NCI-H748 treated with DMSO at 0.1 percent for 48 hours (cell line): ENCODE data around the gene MORN1.

Experiments used
- DNase-seq: peaks from one replicate; lab custom pipeline; 2025; lab: John Stamatoyannopoulos, UW

Gene MORN1

DNA sequence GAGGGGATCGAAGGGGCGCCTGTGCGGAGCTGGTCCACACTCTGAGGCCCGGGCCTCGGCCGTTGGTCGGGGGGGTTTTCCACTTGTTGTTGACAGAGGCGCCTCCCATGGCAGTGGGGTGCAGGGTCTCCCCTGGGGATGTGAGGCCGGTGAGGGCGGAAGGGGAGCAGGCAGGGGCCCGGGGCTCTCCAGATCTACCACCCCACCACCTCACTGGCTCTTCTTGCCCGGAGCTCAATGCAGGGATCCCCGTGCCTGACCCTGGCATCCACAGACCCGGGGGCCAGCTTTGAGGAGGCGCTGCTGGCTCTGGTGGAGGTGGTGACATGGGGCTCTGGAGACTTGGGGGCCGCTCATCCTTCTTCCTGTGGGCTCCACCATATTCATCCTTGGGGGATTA is 28.1 kb upstream of the MORN1 start:
- no peak for DNase-seq

DNA sequence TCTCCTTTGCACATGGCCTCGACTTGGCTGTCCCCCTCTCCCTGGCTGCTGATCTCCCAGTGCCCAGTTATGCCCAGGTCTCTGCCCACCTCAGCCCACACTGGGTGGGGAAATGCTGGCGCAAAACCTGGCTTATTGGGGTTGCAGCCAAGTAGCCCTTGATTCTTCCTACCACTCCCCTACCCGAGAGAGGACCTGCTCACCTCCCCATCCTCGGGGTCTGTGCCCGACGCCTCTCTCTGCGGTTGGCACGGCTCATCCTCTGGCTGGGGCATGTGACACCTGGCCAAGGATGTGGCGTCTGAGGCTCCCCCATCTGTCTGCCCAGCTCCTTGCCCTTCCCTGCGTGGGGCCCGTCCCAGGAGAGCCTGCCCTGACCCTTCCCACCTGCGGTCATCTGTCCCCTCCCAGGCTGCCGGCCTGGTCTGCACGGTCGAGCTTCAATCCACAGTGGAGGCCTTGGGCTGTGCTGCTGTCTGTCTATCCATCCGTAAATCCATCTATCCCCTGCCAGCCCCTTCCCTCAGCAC is 27.5 kb upstream of the MORN1 start:
- DNase-seq: no peak

DNA sequence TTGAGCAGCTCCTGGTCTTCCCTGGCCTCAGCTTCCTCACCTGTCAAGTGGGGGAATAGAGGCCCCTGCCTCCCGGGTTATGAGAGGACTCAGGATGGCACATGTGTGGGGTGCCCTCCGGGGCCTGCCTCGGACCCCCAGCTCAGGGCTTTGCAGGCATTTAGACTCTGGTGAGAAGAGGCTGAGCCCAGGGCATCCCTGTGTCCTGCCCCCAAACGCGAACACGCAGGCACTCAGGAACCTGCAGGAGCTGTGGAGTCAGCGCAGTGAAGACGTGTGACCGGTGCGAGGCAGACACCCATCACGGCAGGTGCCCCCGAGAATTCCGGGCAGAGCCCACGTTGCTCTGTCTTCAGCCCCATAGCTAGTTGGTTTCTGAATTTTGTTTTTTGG is 26.5 kb upstream of the MORN1 start:
- no peak for DNase-seq

DNA sequence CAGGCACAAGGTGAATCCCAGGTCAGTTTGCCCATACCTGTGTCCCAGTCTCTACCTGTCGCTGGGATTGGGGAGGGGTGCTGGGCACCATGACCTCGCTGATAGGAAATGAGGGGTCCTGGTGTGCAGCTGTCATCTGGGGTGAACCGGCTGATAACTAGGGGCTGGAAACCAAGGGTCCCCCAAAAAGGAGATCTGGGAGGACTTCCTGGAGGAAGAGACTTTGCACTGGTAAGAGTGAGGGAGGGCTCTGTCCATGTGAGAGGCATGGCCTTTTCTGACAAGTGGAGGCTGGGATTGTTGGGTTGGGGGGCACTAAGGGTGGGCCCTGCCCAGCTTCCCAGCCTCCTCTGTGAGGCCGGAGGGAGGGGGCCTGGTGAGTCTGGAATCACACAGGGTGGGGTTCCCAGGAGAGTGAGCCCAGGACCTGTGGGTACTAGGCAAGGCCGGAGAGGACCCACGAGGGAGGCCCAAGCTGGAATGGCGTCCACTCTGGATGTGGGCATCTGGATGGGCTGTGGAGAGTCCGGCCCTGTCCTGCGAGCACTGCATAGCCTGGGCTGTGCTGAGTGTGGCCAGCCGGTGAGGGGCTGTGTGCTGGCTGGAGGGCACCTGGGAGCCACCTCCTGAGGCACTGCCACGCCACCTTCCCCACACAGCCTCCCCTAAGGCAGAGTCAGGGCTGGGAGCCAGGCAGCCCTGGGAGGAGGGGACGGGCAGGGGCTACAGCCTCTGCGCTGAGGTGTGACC is 25.9 kb upstream of the MORN1 start:
- DNase-seq: no peak

DNA sequence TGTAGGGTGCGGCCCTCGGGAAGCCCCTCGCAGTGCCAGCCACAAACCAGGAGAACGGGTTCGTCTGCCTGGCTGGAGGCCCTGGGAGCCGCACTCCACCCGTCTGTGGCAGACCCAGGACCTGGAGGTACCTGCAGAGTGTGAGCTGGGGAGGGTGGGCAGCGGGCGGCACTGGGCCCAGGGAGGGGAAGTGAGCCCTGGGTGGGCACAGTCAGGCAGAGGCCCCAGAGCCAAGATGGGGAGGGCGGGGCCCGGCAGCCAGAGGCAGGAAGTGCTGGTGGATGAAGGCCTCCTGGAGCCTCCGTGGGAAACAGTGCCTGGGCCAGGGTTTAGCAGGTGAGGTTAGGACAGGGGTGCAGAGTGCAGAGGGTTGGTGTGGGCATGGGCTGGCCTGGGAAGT is 25.0 kb upstream of the MORN1 start:
- DNase-seq: no peak

DNA sequence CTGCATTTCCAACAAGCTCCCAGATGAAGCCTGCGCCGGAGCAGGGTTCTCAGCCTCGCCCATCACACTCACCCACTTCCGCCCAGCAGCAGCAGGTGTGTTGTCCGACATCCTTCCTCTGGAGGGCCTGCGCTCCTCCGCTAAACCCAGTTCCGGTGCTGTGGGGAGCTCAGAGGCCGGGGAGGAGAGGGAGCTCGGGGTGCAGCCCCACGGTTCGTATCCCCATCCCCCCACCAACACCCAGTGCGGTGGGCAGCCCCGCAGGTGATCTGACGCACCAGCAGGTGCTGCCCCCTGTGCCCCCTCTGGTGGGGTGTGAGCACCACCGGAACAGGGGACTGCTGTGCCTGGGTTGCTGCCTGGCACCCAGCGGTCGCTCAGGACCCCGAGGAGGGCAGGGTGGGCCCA is 24.5 kb upstream of the MORN1 start:
- DNase-seq: no peak

DNA sequence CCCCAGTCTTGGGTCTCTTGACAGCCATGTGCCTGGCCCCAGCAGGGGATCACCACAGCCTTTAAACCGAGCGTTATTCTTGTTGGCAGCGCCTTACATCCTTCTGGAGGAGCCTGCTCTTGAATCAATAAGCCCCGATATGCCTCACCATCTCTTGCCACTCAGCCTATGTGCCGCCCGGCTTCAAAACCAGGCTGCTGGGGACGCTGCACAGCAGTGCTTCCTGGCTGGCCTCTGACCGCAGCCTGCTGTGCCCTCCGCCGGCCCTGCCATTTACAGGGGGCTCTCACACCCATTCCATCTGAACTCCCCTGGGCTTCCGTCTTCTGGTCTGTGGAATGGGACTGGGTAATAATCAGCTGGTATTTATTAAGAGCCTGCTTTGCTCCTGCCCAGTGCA is 24.0 kb upstream of the MORN1 start:
- no peak for DNase-seq

DNA sequence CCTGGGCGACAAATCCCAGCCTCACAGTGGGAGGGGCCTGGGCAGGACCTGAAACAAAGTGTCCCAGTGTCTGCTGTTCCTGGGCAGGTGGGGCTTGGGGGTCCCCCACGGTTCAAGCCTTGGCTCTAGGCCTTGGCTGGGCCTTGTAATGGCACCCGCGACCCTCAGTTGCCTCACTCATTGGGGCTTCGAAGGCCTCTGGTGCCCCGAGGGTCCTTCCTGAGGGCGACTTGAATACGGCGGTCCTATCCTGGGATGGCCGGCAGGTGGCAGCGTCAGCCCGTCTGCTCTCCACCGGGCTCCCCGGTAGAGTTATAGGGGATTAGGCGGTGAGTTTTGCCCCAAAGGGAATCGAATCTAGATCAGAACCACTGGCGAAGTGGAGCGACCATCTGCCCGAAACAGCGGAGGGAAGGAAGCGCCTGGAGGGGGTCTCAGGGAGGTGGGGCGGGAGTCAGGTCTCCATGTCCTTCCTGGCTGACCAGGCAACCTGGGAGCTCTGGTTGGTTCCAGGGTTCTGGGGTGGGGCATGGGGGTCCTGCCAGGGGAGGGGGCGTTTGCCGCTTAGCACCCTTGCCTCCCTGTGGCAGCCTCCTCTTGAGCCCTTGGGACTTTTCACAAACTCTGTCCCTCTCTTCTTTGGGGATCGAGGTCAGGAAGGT is 23.1 kb upstream of the MORN1 start:
- peak; percentile 11 for DNase-seq

DNA sequence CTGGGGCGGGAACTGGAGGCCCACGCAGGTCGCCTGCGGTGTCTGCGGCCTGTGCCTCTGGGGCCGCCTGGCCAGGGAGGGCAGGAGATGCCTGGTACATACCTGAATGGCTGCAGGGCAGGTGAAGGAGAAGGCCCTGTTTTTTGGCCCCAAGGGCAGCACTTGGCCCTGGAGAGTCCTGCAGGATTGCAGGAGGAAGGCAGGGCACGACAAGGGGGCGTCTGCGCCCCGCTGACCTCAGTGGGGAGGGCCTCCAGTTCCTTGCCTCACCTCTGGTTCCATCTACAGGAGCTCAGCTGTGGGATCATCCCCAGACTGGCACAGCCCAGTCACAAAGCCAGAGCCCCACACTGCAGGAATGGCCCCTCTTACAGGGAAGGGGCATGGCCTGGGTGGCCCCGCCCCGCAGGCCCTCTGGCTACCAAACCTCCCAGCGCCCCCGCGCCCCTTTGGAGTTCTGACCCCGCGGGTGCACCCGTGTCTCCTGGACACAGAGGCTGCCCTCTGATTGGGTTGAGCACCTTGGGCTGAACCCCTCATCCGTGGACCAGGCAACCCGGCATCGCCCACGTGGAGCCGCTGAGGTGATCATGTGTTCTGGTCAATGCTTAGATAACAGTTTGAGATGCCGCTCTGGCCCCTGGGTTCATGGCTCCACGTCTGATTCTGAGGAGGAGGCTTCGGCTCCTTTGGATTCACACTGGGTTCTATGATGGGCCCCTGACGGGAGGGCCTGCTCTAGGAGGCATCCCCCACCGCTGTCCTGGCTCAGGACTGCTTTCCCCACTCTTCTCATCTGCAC is 22.3 kb upstream of the MORN1 start:
- DNase-seq: no peak

DNA sequence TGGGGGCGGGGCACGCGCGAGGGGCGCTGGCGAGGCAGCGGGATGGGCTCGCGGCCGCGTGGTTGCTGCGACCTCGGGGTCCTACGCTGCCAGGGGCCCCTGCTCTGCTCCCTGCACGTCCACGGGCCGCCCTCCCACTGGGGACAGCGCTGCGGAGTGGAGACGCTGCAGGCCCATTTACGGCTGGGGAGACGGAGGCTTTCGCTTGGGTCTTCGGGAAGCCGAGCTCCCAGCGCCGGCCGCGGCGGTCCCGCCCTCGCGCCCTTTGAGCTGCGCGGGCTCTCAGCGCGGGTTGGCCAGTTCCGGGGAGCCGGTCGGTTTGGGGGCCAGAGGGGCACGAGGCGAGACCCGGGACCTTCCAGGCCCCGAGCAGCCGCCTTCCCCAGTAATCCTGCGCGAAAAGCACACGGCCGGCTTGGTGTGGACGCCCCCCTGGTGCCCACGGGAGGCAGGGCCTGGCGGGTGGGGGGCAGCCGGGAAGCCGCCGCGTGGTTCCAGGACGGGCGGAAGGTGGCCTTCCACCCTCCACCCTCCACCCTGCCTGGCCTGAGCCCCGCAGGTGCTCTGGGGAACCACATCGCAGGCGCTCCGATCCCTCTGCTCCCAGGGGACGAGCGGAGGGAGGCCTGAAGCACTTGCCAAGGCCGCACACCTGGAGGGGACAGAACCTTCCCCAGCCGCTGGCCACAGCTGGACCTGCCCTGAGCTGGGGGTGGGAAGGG is 21.6 kb upstream of the MORN1 start:
- DNase-seq: no peak

DNA sequence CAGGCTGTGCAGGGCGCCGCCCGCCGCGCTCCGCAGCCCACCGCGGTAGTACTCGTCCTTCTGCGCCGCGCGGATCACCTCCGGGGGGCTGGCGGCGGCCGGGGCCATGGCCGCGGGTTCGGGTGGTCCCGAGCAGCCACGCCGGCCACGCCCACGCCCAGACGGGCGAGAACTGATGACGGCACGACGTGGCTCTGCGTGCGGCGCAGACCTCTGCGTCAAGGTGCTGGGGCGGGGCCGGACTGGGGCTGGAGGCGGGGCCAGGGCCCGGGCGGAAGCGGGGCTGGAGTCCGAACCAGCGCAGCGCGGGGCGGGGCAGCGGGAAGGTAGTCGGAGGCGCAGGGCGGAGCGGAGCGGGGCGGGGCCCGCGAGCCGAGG is 21.0 kb upstream of the MORN1 start, which contains the start of gene PEX10:
Gene PEX10 (minus strand): TSS at position 170 of the 378 bp plus-strand sequence. CDS start 62 bp downstream, at position 108.
- DNase-seq: peak; percentile 71

DNA sequence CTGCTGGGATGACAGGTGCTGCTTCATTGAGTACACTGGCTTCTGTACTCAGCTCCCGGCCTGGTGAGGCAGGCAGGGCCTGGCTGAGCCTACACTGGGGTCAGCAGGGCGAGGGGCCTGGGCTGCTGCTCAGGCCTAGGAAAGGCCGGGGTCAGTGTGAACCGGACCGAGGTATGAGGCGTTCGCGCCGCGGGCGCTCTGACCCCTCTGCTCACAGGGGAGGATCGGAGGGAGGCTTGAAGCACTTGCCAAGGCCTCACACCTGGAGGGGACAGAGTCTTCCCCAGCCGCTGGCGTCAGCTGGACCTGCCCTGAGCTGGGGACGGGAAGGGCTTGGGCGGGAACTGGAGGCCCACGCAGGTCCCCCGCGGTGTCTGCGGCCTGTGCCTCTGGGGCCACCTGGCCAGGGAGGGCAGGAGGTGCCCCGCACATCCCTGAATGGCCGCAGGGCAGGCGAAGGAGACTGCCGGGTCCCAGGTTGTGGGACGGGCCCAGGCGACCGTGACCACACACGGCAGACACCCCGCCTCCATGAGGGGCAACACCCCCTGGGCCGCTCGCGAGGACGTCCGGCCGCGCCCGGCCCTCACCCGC is 20.5 kb upstream of the MORN1 start:
- DNase-seq: no peak

DNA sequence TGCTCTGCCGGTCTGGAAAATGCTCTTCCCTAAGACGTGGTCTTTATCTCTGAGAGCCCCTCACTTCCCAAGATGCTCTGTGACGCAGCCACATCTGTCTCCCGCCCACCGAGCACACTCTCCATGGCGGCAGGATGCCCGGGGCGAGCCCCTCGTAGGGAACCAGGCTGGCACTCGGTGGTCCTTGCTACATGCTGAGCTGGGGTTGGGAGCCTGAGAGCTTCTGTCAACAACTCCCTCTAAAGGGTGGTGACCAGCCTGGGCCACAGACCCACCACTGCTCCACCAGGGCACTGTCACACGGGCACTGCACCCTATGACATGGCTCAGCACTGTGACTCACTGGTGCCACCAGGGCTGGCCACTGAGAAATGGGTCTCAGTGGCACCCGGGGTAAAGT is 18.4 kb upstream of the MORN1 start:
- no peak for DNase-seq

DNA sequence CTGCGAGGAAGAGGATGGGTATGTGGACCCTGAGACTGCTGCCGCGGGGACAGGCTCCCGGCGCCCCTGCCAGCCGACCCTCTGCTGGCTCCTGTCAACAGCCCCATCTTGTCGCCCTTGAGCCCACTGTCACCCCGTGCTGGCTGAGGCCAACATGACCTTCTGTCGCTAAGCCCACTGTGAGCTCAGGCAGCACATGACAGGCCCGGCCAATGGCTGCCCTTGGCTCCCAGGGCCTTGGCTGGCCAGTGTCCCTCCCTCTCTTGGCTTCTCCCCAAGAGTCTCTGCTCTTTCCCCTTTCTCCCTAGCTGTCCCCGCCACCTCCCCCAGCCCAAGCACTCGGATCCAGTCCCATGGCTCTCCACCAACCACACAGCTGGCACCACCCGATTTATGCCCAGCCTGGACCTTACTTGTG is 17.5 kb upstream of the MORN1 start:
- no peak for DNase-seq

DNA sequence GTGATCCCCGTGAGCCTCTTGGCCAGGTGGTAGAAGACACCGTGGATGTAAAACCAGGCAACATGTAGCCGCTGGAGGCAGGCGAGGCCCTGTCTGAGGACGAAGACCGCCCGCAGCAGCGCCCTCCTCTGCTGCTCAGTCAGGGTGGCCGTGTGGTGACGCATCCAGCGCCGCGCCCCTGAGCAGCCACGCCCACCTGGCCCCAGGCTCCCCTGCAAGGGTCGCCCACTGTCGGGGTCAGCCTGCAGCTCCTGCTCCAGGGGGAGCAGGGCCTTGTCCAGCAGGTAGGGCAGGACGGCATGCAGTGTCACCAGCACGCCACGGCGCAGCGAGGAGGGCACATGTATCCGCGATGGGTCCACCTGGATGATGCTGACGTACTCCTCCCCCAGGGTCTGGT is 17.1 kb upstream of the MORN1 start:
- no peak for DNase-seq

DNA sequence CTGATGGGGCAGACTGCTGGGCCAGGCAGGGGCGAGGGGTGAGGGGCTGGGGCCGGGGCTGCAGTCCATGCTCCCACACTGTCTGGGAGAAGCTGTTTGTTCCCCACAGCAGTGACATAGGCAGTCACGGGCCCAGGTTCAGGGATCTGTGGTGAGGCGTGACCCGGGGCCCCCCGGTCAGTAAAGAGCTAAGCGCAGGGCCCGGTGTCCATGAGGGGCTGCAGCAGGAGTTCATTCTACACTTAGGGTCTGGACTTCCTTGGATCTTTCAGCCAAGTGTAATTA is 16.6 kb upstream of the MORN1 start:
- no peak for DNase-seq

DNA sequence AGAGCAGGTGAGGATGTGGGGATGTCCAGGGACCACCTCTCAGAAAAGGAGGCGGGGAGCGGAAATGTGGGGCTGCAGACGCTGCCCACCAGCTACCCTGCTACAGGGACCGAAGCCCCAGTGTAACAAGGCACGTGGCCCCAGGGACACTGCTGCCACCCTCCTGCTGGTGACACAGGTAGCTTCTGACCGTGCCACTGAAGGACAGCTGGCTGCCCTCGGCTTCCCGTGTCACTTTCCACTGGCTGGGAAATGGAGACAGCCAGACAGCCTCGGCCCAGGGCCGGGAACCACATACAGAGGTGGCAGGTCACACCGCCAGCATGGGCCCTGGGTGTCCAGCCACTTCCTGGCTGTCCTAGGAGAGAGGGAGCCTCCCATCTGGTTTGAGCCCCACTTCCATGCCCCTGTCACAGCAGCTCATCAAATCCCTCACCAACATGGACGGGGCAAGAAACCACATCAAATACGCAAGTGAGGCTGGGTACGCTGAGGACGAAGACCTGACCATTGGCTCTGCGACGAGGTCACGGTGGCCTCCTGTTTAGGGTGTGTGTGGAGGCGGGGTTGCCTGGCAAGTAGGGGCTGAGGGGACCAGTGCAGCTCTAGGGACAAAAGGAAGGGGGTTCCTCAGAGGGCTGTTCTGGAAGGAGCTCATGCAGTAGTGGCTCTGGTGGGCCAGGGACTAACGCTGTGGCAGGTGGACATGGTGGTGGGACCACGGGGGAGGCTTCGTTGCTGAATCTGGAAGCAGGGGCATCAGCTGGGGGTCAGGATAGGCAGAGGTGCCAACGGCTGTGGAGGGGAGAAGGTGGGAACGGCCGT is 16.0 kb upstream of the MORN1 start:
- DNase-seq: no peak

DNA sequence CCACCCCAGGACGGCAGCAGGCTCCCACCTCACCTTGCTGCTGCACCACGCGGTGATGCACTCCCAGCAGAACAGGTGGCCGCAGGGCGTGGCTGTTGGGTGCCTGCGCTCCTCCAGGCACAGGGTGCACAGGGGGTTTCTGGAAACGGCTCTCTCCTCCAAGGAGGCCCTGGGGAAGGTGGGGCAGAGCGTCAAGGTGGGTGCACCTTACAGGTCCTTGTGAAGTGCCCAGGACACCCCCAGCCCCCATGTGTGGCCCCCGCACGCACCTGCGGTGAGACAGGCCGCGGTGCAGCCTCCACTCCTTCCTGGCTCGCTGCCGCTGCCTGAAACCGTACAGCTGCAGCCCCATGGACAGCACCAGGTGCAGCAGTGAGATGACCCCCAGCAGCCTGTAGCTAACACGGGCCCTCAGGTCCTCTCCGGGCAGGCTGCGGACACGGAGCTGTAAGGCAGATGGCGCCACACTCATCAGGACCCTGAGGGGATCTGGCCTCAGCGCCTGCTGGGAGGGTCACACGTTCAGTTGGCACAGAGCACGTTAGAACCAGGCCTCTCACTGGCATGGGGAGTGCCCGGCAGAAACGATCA is 15.2 kb upstream of the MORN1 start:
- no peak for DNase-seq

DNA sequence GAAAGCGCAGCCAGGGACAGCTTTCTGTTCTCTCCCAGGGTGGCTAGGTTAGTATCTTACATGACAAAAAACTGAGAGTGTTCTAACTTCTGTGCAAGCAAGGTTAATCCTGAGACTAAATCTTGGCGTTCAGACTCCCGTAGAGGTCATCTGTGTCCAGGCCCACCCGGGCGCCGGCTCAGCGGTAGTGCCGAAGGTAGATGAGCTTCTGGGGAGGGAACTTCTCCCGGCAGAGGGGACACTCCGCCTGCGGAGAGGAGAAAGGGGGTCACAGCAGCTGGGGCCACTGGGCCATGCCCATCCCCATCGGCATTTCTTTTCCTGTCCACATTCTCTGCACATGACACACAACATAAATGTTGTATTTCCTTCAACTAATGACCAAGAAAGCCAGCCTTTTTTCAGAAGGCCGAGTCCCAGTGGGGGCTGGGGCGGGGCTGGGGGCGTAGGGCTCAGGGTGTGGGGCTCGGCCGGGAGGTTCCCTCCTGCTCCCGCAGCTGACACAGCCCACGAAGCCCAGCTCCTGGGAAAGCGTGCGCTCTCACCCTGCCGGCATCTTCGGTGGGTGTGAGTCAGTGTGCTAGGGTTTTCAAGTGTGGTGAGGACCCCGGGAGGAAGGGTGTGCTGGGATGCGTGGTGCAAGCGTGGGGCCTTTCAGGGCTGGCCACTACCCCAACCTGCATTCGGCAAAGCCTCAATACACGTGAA is 14.4 kb upstream of the MORN1 start:
- no peak for DNase-seq
